Fibroblast of gingiva (primary cell): ENCODE measurements around the gene RBMS3.

ENCODE experiments used
- DNase-seq: peaks from one replicate; pipeline ENCODE4 v3.0.0-alpha.2; 2011; ENCODE audit warnings: low read depth

The RBMS3 gene

DNA sequence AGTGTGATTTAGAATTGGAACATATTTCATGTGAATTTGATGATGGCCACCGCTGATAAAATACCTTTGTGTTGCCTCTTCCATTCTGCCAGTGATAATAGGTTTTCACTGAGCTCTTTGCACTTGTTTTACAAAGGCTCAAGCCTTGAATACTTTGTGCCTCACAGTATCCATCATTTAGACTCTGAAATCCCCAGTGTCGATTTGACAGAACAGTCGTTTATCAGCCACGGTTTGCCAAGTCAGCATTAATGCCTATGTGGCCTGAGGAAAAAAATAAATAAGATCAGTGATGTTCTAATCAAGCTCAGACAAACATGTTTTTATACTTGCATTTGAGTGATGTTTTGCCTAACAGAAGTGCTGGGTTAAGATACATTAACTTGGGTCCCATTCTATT lies 399.1 kb downstream of the RBMS3 start:
- no peak for DNase-seq

DNA sequence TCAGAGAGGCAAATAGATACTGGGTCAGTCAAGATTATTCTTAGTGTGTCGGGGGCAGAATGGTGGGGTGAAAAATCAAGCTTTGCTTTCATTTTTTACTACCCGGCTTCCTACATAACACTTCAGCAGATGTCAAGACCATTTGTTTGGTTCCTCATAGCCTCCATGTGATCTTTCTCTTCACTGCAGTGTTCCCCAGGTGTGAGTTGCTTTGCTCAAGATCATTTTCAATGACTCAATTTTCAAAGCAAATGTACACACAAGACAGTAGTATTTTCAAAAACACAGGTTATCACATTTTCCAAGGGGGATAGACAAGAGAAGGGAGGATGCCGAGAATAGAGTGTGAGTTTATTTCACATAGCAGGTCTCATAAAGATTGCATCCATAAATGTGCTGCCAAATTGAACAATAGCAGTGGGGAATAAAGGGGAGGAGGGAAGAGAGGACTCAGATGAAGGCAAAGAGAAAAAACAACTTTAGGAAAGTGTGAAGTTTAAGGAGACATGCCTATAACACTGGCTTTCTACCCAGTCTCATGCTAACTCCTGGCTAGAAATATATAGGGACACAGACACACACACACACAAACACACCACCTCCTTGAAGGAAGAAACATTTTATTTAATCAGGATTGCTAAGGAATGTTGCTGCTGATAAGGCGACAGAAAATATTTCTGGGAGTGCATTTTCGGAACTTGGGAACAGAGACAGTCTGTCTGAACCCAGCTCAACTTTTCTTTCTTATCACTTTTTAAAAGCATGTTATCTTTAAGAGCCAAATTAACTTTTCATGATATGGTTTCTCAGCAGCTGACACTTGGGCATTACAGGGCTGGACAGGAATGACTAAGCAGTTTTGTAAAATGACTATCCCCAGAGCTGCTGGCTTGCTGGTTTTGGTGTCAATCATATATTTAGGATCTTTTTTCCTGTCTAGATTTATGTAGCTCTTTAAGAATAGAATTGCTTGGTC lies 402.4 kb downstream of the RBMS3 start:
- peak; percentile 40 for DNase-seq

DNA sequence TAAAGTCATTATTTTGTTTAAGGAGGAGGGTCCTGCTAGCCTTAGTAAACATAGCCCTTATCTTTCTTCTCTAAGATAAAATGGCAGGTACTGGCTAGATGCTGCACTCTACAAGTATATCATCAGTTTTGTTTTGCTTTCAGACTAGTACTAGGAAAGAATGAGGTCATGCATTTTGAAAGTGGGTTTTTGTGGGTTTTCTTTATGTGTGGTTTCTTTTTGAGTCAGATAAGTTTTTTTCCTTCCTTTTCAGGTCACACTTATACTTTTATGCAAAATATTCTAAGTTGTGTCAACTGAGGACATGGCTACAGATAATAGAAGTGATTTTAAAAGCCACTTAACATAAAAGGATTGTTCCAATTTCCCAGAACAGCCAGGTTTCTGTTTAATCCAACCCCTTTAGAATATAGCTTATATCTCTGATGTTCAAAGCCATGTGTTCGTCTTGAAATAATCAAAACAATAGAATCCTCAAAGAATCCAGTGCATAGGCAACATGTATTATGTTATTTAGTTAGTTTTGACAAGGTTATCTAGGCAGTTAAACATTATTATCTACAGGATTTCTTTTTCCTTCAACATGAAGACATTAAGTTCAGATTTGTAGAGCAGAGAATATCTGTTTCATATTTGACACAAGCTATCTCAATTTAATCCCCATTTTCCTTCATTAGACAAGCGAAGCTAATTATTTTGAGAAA lies 406.2 kb downstream of the RBMS3 start:
- DNase-seq: no peak

DNA sequence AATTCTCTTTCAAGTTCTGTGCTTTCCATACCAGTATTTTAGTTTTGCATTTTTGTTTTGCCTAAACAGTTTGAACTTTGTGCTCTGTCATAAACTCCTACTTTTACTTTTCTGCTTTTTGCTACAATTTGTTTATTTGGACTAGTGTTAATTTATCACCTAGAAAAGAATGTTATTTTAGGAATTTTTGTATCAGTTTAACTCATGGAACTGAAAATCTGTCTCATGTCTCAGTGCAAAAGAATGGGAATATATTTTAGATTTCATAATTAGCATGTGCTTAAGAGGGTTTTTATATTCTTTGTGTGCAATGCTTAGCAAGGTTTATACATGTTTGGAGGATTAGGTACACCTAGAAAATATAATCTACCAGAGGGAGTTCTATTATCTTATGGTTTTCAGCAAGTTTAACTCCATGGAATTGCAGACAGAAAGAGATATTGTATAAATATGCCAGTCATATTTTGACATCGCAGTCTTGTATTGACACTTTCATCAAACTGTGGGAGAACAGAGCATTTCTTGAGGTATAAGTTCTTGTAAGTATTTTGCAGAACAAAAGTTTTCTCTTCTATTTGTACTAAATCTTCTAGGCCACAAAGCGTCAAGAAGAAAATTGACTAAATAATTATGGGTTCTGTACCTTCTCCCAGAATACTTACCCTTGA lies 409.9 kb downstream of the RBMS3 start:
- no peak for DNase-seq

DNA sequence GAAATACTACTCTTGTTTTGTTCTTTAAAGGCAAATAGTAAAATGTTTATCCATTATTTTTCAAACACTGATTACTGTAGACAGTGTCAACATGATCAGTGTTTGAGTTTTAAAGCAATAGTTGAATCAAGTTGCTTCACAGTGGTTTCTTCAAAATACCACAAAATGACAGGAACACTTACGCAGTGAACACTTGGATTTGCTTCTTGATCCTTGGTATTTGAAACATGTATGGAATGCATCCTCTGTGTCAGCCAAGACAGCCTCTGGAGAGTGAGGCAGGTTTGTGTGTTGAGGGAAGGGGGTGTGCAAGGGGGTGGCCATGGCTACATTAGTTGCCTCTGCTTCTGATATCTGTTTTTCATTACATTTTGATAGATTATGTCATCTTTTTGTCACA lies 413.0 kb downstream of the RBMS3 start:
- peak; percentile 89 for DNase-seq

DNA sequence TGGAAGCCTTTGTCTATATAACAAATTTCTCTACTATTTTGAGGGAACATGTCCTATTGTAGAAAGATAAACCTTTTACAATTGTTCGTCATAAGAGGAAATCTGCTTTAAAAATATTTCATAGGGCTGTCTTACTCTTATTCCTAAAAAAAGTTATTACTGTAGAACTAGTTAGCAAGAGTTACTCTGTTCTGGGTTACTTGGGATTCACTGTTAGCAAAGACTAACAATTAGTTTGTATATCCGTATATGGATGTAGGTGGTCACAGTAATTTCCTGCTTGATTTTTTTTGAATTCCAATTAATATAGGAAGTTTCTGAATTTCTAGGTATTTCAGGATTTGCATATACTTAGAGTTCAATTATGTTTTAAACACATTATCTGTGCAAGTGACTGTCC lies 413.5 kb downstream of the RBMS3 start:
- no peak for DNase-seq

DNA sequence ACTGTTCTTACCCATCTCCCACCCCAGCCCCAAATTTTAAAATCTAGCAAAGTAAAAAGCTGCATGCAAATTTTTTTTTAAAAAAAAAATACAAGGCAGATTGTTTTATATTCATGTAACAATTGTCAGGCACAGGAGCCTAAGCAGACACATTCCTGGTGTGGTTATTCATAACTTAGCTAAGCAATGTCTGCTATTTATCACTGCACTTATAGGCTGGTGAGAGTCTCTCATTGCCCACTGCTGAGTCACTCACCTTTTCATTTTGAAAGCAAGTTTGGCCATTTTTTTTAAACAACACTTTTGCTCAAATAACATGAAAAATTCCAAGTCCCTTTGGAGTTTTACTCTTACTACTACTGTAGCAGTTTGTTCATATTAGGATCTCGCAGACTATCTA lies 413.9 kb downstream of the RBMS3 start:
- DNase-seq: peak; percentile 86

DNA sequence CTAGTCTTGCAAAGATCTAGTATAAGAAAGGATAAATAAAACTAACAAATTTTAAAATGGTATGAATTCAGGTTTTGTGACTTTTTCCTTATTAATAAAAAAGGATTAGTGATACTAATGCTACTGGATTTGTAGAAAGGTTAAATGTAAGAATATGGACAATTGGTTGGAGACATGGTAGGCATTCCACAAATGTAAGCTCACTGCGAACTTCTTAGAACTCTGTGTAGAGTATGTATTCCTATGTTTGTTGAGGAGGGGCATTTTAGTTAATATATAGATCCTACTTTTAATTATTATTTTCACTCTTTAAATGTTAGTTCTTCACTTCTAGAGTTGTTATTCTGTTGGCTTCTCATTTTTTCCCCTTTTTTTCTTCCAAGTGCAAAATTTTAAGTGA lies 414.3 kb downstream of the RBMS3 start:
- no peak for DNase-seq

DNA sequence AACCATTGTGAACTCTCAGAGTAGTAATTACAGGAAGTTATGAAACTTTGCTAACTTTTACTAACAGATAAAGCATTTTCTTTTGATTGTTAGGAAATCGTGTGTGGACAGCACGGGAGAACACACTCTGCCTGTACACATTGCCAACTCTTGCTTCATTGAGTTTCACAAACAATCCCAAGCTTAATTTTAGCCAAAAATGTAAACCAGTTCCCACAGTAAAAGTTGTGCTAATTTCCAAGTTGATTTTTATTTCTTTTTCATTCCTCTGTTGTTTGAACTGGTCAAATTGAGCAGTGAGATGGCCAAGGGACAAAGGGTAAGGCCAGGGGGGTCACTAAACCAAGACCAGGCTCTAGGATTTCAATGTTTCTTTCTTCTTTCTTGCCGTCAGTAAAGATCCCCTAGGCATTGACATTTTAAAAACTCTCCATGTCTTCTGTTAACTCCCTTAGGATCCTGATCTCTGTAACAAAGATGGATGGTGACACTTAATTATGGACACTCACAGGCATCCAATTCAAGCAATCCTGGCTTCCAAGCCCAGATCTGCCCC lies 414.9 kb downstream of the RBMS3 start:
- DNase-seq: peak; percentile 97

DNA sequence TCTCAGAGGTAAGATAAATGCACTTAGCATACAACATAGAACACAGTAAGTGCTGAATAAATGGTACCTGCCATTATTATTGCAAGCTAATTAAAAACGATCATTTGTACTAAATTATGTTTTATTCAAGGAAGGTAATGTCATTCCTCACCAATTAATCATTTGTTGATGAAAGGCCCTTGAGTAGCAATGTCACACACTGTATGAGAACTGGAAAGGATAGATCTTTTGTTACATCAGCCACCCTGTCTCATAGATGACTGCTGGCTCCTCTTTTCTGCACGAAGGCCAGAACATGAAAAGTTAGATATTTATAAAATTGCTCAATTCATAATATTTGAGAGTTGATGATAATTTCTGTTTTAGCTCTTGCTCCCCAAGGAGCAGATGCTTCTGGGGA lies 415.4 kb downstream of the RBMS3 start:
- DNase-seq: no peak

DNA sequence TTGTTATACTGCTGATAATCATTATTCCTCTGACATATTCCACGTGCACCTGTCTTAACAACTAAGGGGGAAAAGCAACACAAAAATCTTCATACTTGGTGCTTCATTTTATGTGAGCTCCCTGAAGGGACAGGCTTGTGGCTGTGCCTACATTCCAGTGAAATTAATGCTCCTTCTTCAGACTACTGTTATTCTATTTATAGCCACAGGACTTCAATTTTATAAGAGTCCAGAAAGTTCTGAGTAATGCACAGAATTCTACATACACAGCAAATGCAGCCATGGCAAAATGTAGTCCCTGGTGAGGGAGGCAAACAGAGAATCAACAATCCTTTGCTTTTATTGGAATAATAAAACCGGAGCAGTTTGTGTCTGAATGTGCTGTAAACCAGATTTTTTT lies 417.1 kb downstream of the RBMS3 start:
- DNase-seq: peak; percentile 10

DNA sequence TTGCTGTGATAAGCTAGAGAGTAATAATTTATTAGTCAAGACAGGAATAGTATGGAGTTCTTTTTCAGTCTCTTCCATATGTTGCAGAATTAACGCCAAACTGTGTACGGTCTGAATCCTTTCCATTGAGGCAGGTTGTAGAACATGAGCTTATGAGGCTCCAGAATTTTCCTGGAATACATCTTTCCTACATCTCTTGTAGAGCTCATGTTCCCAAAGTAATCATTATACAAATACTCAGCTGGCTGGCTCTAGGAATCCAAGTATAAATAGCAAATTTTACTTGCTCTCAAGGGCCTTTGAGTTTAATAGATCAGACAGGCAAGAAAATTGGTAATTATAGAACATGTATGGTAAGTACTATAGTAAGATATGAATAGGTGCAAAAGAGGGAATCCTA lies 419.4 kb downstream of the RBMS3 start:
- DNase-seq: no peak

DNA sequence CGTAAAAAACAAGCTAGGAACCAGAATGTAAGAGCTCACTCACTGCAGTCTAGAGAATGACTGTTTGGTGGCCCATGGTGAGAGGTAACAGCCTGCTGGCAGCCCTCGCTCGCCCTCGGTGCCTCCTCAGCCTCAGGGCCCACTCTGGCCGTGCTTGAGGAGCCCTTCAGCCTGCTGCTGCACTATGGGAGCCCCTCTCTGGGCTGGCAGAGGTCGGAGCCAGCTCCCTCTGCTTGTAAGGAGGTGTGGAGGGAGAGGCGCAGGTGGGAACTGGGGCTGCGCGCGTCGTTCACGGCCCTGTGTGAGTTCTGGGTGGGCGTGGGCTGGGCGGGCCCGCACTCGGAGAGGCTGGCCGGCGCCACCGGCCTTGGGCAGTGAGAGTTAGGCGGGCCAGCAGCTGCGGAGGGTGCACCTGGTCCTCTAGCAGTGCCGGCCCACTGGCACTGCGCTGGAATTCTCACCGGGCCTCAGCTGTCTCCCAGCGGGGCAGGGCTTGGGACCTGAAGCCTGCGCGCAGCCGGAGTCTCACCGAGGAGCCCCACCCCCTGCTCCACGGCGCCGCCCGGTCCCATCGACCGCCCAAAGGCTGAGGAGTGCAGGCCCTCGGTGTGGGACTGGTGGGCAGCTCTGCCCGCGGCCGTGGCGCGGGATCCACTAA lies 420.6 kb downstream of the RBMS3 start:
- DNase-seq: no peak

DNA sequence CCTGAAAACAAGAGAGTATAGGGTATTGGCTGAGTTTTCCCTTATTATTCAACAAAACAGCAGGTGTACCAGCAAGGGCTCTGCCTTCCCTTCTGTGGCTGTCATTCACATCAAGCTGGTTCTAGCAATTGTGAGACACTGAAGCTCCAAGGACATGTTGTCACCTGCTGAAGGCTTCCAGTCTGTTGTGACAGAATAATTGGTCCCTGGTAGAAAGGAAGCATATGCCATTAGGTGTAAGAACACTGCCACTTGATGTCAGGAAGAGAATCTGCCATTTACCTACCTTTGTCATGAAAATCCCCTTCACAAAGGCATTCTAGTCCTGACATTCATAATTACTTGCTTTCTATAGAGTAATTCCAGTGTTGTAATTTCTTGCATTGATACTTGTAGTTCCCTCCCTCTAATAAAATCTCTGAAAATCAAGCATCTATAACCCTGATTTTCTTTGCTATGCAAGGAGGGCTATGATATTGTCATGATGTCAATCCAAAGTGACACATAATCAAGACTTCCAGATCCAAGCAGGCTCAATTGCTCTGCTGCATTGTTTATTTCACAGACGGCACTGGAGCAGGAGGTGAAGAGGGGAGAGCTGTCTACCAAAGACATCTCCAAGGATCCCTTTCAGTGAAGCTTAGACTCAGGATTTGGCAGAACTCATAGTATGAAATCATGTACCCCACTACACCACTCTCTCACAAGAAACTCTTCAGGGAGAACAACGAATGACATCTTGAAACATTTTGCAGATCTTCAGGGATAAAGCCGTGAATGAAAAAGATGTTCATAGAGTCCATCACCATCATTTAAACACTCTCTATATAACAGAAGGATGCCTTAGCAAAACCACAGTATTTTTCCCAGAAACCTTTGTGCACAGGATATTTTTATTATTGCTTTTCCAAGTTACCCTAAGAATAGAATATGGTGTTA lies 425.3 kb downstream of the RBMS3 start:
- DNase-seq: no peak

DNA sequence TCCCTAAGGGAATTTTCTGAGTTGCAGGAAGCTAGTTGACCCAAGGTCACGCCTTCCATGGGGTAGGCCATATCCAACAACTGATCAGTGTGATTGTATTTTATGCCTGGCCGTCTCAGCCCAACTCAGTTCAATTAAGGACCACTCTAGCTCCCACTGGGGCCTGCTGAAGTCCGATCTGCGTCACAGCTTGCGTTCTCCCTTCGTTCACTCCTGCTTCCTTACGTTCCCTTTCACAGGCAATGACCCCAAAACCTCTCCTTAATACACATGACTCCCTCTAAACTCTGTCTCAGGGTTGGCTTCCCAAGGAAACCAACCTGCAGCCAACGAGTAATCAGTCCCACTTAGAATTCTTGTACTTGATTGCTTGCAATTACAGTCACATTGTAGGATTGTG lies 428.0 kb downstream of the RBMS3 start:
- no peak for DNase-seq

DNA sequence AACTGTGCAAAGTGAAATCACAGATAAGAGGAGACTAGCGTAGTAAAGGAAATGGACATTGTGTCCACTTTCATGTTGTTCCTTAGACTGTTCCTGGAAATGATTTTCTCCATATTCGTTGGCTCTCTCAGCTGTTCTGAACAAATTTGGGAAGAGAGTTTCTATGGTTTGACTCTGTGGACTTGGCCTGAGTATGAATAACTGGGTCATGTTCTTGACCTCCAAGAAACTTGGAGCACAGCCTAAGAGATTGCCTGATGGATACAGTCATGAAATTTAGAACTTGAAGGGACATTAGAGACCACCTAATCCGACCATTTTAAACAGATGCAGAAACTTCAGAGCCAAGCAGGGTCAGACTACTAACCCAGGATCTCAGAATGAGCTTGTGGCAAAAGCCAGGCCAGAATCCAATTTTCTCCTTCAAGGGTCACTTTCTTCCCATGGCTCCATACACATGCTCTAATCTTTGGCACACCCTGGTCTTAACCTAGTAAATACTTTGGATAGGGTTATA lies 430.4 kb downstream of the RBMS3 start:
- no peak for DNase-seq

DNA sequence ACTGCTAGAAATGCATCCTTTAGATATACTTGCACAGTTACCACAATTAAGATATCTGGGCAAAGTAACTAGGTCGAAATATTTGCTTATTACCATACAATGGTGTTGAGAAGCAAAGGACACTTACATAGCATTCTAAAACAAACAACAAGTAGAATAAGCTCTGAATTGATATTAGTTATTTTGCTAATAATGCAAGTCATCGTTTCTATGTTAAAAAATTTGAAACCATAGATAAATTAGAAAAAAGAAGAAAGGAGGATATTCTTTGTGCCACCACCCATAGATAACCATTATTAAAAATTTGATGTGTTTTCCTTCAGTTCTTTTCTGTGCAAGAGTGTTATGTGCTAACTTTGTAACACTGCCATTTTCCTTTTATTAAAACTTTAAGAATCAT lies 435.3 kb downstream of the RBMS3 start:
- DNase-seq: no peak

DNA sequence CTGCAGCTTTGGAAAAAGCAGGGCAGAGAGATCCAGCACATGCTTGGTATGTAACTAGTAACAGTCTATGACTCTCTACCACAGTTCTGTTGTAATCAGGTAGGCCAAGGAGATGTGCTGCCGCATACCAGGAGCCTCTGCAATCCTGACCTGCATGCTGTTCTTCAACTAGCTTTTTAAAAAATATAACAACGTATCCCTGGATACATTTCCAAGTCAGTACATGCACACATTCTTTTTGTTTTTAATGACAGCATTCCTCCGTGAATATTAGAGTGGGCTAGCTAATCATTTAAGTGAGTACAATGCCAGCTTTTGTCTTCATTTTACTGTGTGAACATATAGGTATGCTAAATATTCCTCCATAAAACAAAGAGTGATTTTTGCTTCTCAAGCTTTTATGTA lies 437.8 kb downstream of the RBMS3 start:
- no peak for DNase-seq

DNA sequence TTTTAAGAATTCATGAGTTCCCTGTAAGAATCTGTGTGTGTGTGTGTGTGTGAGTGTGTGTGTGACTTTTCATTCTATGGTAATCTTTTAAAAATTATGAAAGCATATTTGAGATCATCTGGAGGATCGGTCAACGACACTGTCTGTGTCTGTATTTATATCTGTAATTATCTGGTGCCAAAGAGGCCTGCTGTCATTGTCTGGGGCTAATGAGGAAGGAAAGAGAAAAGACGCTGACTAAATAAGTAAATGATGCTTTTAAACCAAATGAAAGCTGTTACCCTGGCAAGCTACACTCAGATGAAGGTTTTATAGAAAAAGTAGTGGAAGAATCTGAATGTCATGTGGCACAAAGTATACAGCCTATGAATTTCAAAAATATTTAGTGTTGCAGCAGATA lies 439.8 kb downstream of the RBMS3 start:
- DNase-seq: no peak

DNA sequence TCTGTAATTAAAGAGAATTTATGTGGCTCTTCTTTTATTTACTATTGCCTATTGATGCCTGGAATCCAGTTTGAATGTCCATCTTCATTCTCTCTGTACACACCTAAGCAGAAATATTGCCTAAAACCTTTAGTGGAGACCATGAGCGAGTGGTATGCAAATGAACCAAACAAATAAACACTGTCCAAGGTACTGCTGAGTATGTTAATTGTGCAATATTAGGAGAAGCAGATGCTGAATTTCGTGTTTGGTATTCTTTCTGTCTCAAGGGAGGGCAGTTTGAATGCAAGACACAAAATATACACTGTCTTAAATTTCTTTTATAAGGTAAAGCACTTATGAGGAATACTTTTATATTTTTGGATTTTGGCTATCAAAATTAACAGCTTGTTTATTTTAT lies 440.9 kb downstream of the RBMS3 start:
- peak; percentile 42 for DNase-seq

DNA sequence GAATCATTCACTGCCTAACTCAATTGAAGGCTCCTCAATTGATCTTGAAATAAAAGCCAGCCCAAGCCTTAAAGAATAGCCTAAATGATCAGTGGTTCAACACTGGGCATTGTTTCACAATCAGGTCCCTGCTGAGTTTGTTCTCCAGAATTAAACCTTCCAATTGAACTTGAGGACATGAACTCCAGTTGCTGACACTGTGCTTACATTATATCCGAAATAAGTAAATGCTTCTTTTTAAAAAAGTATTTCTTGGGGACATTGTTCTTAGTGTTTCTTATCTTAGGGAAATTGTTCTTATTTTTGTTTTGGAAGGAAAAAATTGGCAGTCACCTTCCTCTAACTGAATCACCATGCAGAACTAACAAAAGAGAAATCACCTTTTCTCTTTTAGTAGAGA lies 450.2 kb downstream of the RBMS3 start:
- no peak for DNase-seq
